ENCODE results near the gene EPHX1.
"Not testable (repeated sequence)": the region's sequence is repeated elsewhere in the genome, so short reads cannot be mapped to it uniquely, and the experiment has no call there.

DNA sequence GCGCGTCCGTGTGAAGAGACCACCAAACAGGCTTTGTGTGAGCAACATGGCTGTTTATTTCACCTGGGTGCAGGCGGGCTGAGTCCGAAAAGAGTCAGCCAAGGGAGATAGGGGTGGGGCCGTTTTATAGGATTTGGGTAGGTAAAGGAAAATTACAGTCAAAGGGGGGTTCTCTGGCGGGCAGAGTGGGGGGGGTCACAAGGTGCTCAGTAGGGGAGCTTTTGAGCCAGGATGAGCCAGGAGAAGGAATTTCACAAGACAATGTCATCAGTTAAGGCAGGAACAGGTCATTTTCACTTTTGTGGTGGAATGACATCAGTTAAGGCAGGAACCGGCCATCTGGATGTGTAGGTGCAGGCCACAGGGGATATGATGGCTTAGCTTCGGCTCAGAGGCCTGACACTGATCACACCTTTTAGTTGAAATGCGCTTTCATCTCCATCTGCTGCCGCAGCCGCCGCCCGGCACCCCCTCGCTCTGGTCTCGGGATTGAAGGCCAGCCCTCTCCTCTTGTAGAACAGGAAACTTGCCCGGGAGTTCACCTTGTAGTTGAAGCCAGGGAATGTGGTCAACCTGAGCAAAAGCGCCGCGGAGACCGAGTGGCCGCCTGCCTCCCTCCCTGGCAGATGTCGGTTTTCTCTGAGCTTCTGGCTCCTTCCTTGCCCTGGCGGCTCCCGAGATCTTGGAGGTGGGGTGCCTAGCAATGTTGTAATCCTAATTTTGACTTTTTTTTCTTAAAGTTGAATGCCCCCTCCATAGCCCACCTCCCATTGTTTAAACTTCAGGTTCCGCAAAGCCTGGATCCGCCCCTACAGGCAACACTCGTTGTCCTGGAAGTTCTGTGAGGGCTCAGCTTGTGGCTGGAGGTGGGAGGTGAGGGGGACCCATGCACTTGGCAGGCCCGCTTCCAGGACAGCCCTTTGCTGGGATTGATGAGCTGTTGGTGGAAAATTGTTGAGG lies 935 bp downstream of the EPHX1 start:
- TF ChIP-seq, protein P1, sequence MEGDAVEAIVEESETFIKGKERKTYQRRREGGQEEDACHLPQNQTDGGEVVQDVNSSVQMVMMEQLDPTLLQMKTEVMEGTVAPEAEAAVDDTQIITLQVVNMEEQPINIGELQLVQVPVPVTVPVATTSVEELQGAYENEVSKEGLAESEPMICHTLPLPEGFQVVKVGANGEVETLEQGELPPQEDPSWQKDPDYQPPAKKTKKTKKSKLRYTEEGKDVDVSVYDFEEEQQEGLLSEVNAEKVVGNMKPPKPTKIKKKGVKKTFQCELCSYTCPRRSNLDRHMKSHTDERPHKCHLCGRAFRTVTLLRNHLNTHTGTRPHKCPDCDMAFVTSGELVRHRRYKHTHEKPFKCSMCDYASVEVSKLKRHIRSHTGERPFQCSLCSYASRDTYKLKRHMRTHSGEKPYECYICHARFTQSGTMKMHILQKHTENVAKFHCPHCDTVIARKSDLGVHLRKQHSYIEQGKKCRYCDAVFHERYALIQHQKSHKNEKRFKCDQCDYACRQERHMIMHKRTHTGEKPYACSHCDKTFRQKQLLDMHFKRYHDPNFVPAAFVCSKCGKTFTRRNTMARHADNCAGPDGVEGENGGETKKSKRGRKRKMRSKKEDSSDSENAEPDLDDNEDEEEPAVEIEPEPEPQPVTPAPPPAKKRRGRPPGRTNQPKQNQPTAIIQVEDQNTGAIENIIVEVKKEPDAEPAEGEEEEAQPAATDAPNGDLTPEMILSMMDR (IDR thresholded peaks at IDR 0.05), result not testable (repeated sequence)
- TF ChIP-seq POLR2A (IDR thresholded peaks at IDR 0.05), result not testable (repeated sequence)

All from vagina (tissue), 2 donors.